ENCODE results near the gene SLC38A8.

Gene SLC38A8

DNA sequence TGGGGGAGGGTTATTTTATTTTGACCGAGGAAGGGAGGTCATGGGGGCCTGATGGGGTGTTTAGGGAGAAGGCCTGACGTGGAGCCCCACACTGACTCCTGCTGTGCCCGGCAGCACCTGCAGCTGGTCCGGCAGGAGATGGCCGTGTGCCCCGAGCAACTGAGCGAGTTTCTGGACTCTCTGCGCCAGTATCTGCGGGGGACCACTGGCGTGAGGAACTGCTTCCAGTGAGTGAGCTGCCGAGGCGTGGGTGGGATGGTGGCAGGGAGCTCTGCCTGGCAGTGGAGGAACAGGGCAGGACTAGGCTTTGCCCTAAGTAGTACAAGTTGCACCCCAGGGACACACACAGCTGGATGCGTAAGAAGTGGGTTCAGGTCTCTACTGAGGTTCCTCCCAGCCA, 44.5 kb downstream of the SLC38A8 start:
- no peak for TF ChIP-seq PAX5 (IDR thresholded peaks at IDR 0.05; ENCODE audit: insufficient read depth, low read length, severe bottlenecking)
- TF ChIP-seq POLR2AphosphoS5 (IDR thresholded peaks at IDR 0.05; ENCODE audit: low read depth, low read length) = no peak
- TF ChIP-seq SPI1 (IDR thresholded peaks at IDR 0.05; ENCODE audit: low read depth, low read length) = no peak
- no peak for TF ChIP-seq TAF1 (IDR thresholded peaks at IDR 0.05; ENCODE audit: low read depth, low read length)
- TF ChIP-seq POU2F2 (IDR thresholded peaks at IDR 0.05; ENCODE audit: low read depth, low read length) = no peak
- no peak for TF ChIP-seq POLR2A (IDR thresholded peaks at IDR 0.05; ENCODE audit: low read depth, low read length)
- DNase-seq (ENCODE audit: insufficient read length, low spot score) (no peak), FAIRE-seq (no peak)

DNA sequence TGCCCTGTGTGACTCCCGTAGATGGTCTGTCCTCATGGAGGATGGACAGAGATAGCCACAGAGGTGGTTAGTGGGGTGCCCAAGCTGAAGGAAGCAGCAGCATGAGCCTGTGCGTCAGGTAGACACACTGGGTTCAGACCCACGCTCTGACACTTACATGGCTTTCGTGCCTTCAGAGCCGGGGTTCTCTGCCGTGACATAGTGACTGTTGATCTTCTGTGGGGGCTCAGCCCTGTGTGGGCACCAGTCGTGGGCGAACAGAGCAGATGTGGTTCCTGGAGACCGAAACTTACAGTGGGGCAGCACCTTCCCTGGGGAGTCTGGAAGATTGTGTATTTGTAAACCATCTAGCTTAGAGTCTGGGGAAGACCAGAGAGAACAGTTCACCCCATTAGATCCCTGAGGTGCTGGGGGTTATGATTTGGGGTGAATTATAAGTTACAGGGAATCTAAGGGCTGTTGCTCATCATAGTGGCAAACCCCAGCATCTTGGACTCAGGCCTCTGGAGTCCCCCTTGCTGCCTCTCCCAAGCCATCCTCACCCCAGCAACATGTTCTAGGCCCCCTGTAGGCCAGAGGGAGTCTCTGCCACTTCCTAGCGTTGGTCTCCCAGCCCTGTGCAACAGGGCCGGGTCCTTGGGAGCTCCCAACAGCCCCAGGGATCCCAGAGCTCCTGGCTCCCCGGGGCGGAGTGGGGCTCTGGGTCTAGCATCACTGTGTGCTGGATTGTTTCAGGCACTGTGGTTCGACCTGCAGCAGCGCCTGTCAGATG, 45.9 kb downstream of the SLC38A8 start:
- FAIRE-seq (no peak), DNase-seq (ENCODE audit: insufficient read length, low spot score) (no peak)
- TF ChIP-seq PAX5 (IDR thresholded peaks at IDR 0.05; ENCODE audit: insufficient read depth, low read length, severe bottlenecking) (no peak), POU2F2 (IDR thresholded peaks at IDR 0.05; ENCODE audit: low read depth, low read length) (no peak), POLR2AphosphoS5 (IDR thresholded peaks at IDR 0.05; ENCODE audit: low read depth, low read length) (no peak), POLR2A (IDR thresholded peaks at IDR 0.05; ENCODE audit: low read depth, low read length) (no peak), TAF1 (IDR thresholded peaks at IDR 0.05; ENCODE audit: low read depth, low read length) (no peak)

DNA sequence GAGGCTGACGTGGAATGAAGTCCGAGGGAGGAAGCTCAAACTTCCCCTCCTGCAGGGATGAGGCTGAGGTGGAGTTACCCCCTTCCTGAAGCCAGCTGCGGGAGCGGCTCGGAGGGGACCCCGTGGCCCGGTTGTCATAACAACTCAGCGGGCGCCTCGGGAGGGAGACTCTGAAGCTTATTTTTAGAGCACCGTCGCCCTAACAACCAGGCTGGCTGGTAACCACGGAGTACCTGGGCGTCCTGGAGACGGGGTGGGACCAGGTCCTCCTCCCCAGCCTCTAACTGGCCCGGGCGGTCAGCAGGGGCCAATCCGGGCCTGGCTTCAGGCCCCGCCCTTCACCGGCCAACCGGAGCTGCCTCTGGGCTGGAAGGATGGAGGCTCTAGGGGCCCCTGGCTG, 46.8 kb downstream of the SLC38A8 start:
- no peak for DNase-seq (ENCODE audit: insufficient read length, low spot score)
- FAIRE-seq = no peak
- TF ChIP-seq PAX5 (IDR thresholded peaks at IDR 0.05; ENCODE audit: insufficient read depth, low read length, severe bottlenecking) (no peak), TAF1 (IDR thresholded peaks at IDR 0.05; ENCODE audit: low read depth, low read length) (no peak), POLR2AphosphoS5 (IDR thresholded peaks at IDR 0.05; ENCODE audit: low read depth, low read length) (no peak), POLR2A (IDR thresholded peaks at IDR 0.05; ENCODE audit: low read depth, low read length) (no peak), POU2F2 (IDR thresholded peaks at IDR 0.05; ENCODE audit: low read depth, low read length) (no peak), SPI1 (IDR thresholded peaks at IDR 0.05; ENCODE audit: low read depth, low read length) (no peak)

DNA sequence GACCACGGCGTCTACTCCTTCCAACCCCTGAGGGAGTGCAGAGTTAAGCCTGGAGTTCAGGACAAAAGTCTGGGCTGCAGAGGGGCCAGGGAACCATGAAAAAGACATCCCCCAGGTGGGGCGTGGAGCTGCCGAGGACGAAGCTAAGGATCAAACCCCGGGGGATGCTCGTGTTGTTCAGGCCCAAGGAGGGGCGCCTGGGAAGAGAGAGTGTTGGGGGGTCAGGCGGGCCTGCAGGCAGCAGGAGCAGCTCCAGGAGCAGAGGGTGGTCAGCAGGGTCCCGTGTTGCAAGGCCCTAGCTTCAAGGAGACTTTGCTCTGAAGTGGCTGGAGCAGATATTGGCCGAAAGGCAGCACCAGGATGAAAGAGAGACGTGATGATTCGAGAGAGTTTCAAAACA, 47.9 kb downstream of the SLC38A8 start:
- DNase-seq (ENCODE audit: insufficient read length, low spot score) = no peak
- no peak for FAIRE-seq
- TF ChIP-seq TAF1 (IDR thresholded peaks at IDR 0.05; ENCODE audit: low read depth, low read length) (no peak), SPI1 (IDR thresholded peaks at IDR 0.05; ENCODE audit: low read depth, low read length) (no peak), POLR2A (IDR thresholded peaks at IDR 0.05; ENCODE audit: low read depth, low read length) (no peak), POU2F2 (IDR thresholded peaks at IDR 0.05; ENCODE audit: low read depth, low read length) (no peak), POLR2AphosphoS5 (IDR thresholded peaks at IDR 0.05; ENCODE audit: low read depth, low read length) (no peak), PAX5 (IDR thresholded peaks at IDR 0.05; ENCODE audit: insufficient read depth, low read length, severe bottlenecking) (no peak)

DNA sequence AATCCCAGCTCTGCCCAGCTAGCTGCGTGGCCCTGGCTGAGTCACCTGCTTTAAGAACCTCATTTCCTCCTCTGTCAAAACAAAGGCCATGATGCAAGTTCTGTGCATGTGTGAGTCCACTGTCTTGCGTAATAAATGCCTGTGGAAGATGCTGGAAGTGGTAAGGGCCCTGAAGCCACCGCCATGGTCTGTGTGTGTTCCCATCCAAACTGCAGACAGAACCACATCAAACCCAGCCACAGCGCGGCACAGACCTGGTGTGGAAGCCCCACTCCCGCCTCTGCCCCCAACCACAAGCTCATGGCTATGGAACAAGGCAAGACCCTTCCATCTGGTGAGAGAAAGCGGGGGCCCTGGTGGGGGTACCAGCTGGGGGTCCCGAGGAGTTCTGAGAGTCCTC, 48.5 kb downstream of the SLC38A8 start:
- TF ChIP-seq PAX5 (IDR thresholded peaks at IDR 0.05; ENCODE audit: insufficient read depth, low read length, severe bottlenecking) (no peak), POLR2A (IDR thresholded peaks at IDR 0.05; ENCODE audit: low read depth, low read length) (no peak), SPI1 (IDR thresholded peaks at IDR 0.05; ENCODE audit: low read depth, low read length) (no peak), TAF1 (IDR thresholded peaks at IDR 0.05; ENCODE audit: low read depth, low read length) (no peak), POU2F2 (IDR thresholded peaks at IDR 0.05; ENCODE audit: low read depth, low read length) (no peak), POLR2AphosphoS5 (IDR thresholded peaks at IDR 0.05; ENCODE audit: low read depth, low read length) (no peak)
- no peak for DNase-seq (ENCODE audit: insufficient read length, low spot score)
- FAIRE-seq = no peak

DNA sequence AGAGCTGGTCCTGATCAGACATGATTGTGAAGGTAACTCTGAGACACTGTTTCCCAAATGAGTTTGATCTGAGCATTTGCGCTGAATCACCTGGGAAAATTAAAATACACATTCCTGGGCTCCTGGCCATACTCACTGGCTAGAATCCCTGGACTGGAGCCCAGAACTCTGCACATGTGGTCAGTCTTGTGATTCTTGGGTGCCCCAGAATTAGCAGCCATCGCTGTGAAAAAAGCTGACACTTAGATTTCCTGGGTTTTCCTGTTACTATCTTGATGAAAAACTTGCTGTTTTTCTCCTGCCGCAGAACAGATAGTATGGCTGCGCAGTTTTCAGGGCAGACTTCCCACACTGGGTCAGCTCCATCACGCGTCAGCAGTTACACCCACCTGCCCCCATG, 50.0 kb downstream of the SLC38A8 start:
- TF ChIP-seq POU2F2 (IDR thresholded peaks at IDR 0.05; ENCODE audit: low read depth, low read length) (no peak), PAX5 (IDR thresholded peaks at IDR 0.05; ENCODE audit: insufficient read depth, low read length, severe bottlenecking) (no peak), TAF1 (IDR thresholded peaks at IDR 0.05; ENCODE audit: low read depth, low read length) (no peak), SPI1 (IDR thresholded peaks at IDR 0.05; ENCODE audit: low read depth, low read length) (no peak), POLR2A (IDR thresholded peaks at IDR 0.05; ENCODE audit: low read depth, low read length) (no peak), POLR2AphosphoS5 (IDR thresholded peaks at IDR 0.05; ENCODE audit: low read depth, low read length) (no peak)
- FAIRE-seq = no peak
- DNase-seq (ENCODE audit: insufficient read length, low spot score) = no peak

DNA sequence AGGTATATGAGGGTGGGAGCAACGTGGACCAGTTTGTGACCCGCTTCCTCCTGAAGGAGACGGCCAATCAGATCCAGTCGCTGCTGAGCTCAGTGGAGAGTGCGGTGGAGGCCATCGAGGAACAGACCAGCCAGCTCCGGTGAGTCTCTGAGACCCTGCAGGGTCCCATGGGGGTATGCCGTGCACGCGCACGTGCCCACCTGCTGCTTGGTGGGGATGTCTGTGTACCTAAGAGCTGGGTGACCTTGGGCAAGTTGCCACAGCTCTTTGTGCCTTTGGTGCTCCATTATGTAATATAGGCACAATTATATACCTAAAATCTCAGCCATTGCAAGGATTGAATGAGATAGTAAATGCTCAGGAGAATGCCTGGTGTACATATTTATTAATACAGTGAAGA, 52.1 kb downstream of the SLC38A8 start:
- DNase-seq (ENCODE audit: insufficient read length, low spot score) (no peak), FAIRE-seq (no peak)
- no peak for TF ChIP-seq PAX5 (IDR thresholded peaks at IDR 0.05; ENCODE audit: insufficient read depth, low read length, severe bottlenecking)
- TF ChIP-seq POU2F2 (IDR thresholded peaks at IDR 0.05; ENCODE audit: low read depth, low read length) = no peak
- TF ChIP-seq TAF1 (IDR thresholded peaks at IDR 0.05; ENCODE audit: low read depth, low read length) = no peak
- TF ChIP-seq POLR2AphosphoS5 (IDR thresholded peaks at IDR 0.05; ENCODE audit: low read depth, low read length) = no peak
- TF ChIP-seq SPI1 (IDR thresholded peaks at IDR 0.05; ENCODE audit: low read depth, low read length) = no peak
- TF ChIP-seq POLR2A (IDR thresholded peaks at IDR 0.05; ENCODE audit: low read depth, low read length) = no peak

DNA sequence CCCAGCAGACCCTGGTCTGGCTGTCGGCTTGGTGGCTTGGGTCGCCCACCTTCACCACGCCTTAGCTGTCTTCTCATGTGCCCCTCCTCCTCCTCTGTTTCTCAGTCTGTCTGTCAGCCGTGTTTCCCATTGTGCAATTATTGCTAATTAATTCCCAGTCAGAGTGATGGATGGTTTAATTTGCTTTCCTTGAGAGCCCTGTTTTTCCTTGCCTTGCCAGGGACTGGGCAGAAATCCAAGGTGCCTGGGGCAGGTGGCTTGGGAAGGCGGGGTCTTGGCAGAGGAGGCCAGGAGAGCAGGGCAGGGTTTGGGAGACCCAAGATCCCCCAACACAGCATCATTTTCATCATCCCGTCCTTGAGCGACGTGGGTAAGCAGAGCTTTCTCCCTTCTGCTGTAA, 53.3 kb downstream of the SLC38A8 start:
- no peak for TF ChIP-seq POU2F2 (IDR thresholded peaks at IDR 0.05; ENCODE audit: low read depth, low read length)
- TF ChIP-seq POLR2A (IDR thresholded peaks at IDR 0.05; ENCODE audit: low read depth, low read length) = no peak
- no peak for TF ChIP-seq POLR2AphosphoS5 (IDR thresholded peaks at IDR 0.05; ENCODE audit: low read depth, low read length)
- no peak for TF ChIP-seq PAX5 (IDR thresholded peaks at IDR 0.05; ENCODE audit: insufficient read depth, low read length, severe bottlenecking)
- no peak for TF ChIP-seq SPI1 (IDR thresholded peaks at IDR 0.05; ENCODE audit: low read depth, low read length)
- no peak for TF ChIP-seq TAF1 (IDR thresholded peaks at IDR 0.05; ENCODE audit: low read depth, low read length)
- no peak for DNase-seq (ENCODE audit: insufficient read length, low spot score)
- no peak for FAIRE-seq

DNA sequence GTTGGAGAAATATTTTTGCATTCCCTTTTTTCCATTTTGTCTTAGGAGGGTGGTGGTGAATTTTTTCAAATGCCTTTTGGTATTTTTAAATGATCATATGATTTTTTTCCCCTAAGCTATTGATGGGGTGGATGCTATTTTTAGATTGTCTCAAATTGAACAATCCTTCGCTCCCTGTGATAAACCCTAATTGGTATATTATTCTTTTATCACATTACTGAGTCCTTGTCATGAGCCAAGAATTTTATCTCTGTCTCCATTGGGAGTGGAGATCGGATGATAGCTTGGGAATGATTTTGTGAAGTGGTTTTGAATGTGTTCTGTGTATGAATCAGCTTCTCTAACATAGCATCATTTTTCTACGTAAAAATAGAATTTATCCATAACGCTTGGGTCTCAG, 59.1 kb downstream of the SLC38A8 start:
- TF ChIP-seq TAF1 (IDR thresholded peaks at IDR 0.05; ENCODE audit: low read depth, low read length) (no peak), SPI1 (IDR thresholded peaks at IDR 0.05; ENCODE audit: low read depth, low read length) (no peak), POLR2A (IDR thresholded peaks at IDR 0.05; ENCODE audit: low read depth, low read length) (no peak), PAX5 (IDR thresholded peaks at IDR 0.05; ENCODE audit: insufficient read depth, low read length, severe bottlenecking) (no peak)
- FAIRE-seq (no peak), DNase-seq (ENCODE audit: insufficient read length, low spot score) (no peak)

DNA sequence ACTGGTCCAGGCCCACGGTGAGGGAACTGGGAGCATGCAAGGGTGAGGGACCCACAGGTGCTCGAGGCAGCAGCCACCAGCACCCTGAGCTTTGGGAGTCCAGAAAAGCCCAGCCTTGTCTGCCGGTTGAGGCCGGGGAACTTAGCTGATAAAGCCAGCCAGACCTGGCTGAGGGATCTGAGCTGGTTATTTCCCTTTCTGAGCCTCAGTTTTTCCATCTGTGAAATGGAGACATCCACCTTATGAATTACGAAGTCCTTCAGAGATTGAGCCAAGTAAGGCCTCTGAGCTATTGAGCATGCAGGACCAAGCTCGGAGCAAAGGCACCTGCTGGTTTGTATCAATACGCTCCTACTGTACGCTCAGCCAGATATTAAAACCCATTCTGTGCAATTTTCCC, 60.8 kb downstream of the SLC38A8 start:
- DNase-seq (ENCODE audit: insufficient read length, low spot score) (no peak), FAIRE-seq (no peak)
- TF ChIP-seq POLR2A (IDR thresholded peaks at IDR 0.05; ENCODE audit: low read depth, low read length) (no peak), PAX5 (IDR thresholded peaks at IDR 0.05; ENCODE audit: insufficient read depth, low read length, severe bottlenecking) (no peak), TAF1 (IDR thresholded peaks at IDR 0.05; ENCODE audit: low read depth, low read length) (no peak)

Data from GM12891 (cell line).